Endothelial cell of umbilical vein (primary cell): ENCODE results near the gene LRP5. TPM values are rescaled to one million over a fixed set of nuclear protein-coding genes. Genes with fewer than 3 reads are reported as not detected.

Experiments used
- BruUV-seq: library from RNA; stranded (reverse); fragments of 400-500 nt; replicated peaks from 2 replicates; lab custom pipeline; 2021; lab: Mats Ljungman, UMichigan
- CTCF ChIA-PET: fragments of 300-600, 350-600 bp; sonication (Branson Sonifier 250); formaldehyde crosslinking; loops from one replicate; lab custom pipeline; 2021; ENCODE audit warnings: antibody characterized with exemption, inconsistent platforms; lab: Charles Lee
- POLR2A ChIA-PET: fragments of 300-600, 350-600 bp; sonication (Branson Sonifier 250); formaldehyde crosslinking; loops from one replicate; lab custom pipeline; 2021; ENCODE audit warnings: antibody characterized with exemption, inconsistent platforms; lab: Charles Lee
- DNase-seq: peaks from one replicate; pipeline ENCODE4 v3.0.0-alpha.2; 2011; ENCODE audit warnings: low read depth, low spot score
- FAIRE-seq: peaks from 2 replicates; lab custom pipeline; 2011; peaks lifted over from hg19 to GRCh38; lab: Jason Lieb, UNC
- H2AFZ ChIP-seq: 2 replicates; pipeline ENCODE4 v1.6.0; 2012; ENCODE audit warnings: low read depth, low read length, control low read depth, inconsistent platforms
- H3K27ac ChIP-seq: 2 replicates; pipeline ENCODE4 v1.5.1; 2011; ENCODE audit warnings: low read depth, mild to moderate bottlenecking, control low read depth, low read length, moderate library complexity; ENCODE audit not compliant: insufficient read depth
- H3K27me3 ChIP-seq, 2 experiments: 2 replicates each; pipeline versions ENCODE4 v1.6.0 to v1.6.1; 2011; ENCODE audit warnings: low read length in 2 of 2, mixed read lengths in 1 of 2; ENCODE audit not compliant: control insufficient read depth in 2 of 2, insufficient read depth in 2 of 2
- H3K36me3 ChIP-seq, 2 experiments: 2 replicates in 1 of 2; 3 replicates in 1 of 2; pipeline ENCODE4 v1.5.1; 2011; ENCODE audit warnings: low read length in 2 of 2, mild to moderate bottlenecking in 1 of 2, moderate library complexity in 1 of 2; ENCODE audit not compliant: control insufficient read depth in 2 of 2, insufficient read depth in 2 of 2; ENCODE audit errors: extremely low read depth in 1 of 2
- H3K4me1 ChIP-seq: 3 replicates; pipeline ENCODE4 v1.5.1; 2011; ENCODE audit warnings: mild to moderate bottlenecking, low read length; ENCODE audit not compliant: control insufficient read depth, insufficient read depth; ENCODE audit errors: extremely low read depth
- H3K4me2 ChIP-seq: 2 replicates; pipeline ENCODE4 v1.6.1; 2011; ENCODE audit warnings: low read length, control low read depth, mixed read lengths; ENCODE audit not compliant: insufficient read depth
- H3K4me3 ChIP-seq, 3 experiments: fragments of 200-600 bp in 1 of 3; sonication (generic), shearing (Covaris generic) in 1 of 3; replicated peaks in 1 of 3; 2 replicates each; pipeline ENCODE4 v1.5.1; 2011 to 2016; ENCODE audit warnings: control low read depth in 3 of 3, low read length in 3 of 3, mild to moderate bottlenecking in 2 of 3, inconsistent platforms in 1 of 3, low read depth in 1 of 3, moderate library complexity in 1 of 3; ENCODE audit not compliant: insufficient read depth in 1 of 3
- H3K79me2 ChIP-seq: 2 replicates; pipeline ENCODE4 v1.6.0; 2012; ENCODE audit warnings: low read length, inconsistent platforms; ENCODE audit not compliant: control insufficient read depth, insufficient read depth
- H3K9ac ChIP-seq: replicated peaks from 2 replicates; pipeline ENCODE3; 2011; ENCODE audit warnings: low read length, control low read depth; ENCODE audit not compliant: insufficient read depth; ENCODE audit errors: extremely low read depth
- H3K9me1 ChIP-seq: replicated peaks from 3 replicates; pipeline ENCODE4 v1.6.0; 2011; ENCODE audit warnings: mild to moderate bottlenecking, low read length; ENCODE audit not compliant: control insufficient read depth, insufficient read depth; ENCODE audit errors: extremely low read depth
- H3K9me3 ChIP-seq: replicated peaks from 2 replicates; pipeline ENCODE4 v1.5.1; 2012; ENCODE audit warnings: low read length, inconsistent platforms; ENCODE audit not compliant: control insufficient read depth, insufficient read depth
- H4K20me1 ChIP-seq: replicated peaks from 2 replicates; pipeline ENCODE3; 2011; ENCODE audit warnings: mild to moderate bottlenecking, low read length; ENCODE audit not compliant: control insufficient read depth, insufficient read depth; ENCODE audit errors: extremely low read depth
- FOS ChIP-seq: IDR thresholded peaks from 2 replicates; pipeline ENCODE4 v1.6.1; 2011; ENCODE audit warnings: mild to moderate bottlenecking, low read length, moderate library complexity, borderline replicate concordance; ENCODE audit not compliant: insufficient read depth
- POLR2AphosphoS5 ChIP-seq: IDR thresholded peaks from 2 replicates; pipeline ENCODE4 v1.6.1; 2012; ENCODE audit warnings: low read depth, mild to moderate bottlenecking, control low read depth, low read length, moderate library complexity; ENCODE audit not compliant: insufficient read depth
- dilution Hi-C: fragments of 300-500 bp; cut with MboI; formaldehyde crosslinking; loops from one replicate; pipeline ENCODE4 v1.15.0; 2019; ENCODE audit warnings: low sequenced_read_pairs; ENCODE audit not compliant: extremely low pct_ligation_motif_present
- intact Hi-C: fragments of 100-400 bp; cut with micrococcal nuclease; formaldehyde crosslinking; loops from one replicate; pipeline ENCODE4 v1.10.0; 2022
- polyA plus RNA-seq, 4 experiments: library from polyadenylated mRNA; depleted of rRNA in 3 of 4; stranded (reverse) in 3 of 4; unstranded in 1 of 4; fragments of >200 nt; gene quantifications; 2 replicates each; pipeline versions ENCODE4 v1.2.1 to v1.2.3, GENCODE V29; 2011 to 2012; ENCODE audit warnings: missing spikeins in 1 of 4
- total RNA-seq: library from RNA; stranded (reverse); gene quantifications from 2 replicates; pipeline ENCODE4 v1.2.3, GENCODE V29; 2021
- TF ChIP-seq, protein P1 (sequence below): IDR thresholded peaks from 2 replicates; pipeline ENCODE4 v1.6.1; 2011; ENCODE audit not compliant: insufficient read depth, insufficient read length
- TF ChIP-seq, protein P2 (sequence below), 2 donors: IDR thresholded peaks; 1 replicate in 1 of 2; 2 replicates in 1 of 2; pipeline ENCODE4 v1.5.1; 2011; ENCODE audit warnings: low read length in 2 of 2, mild to moderate bottlenecking in 2 of 2, moderate library complexity in 2 of 2, control low read depth in 1 of 2, inconsistent platforms in 1 of 2, low read depth in 1 of 2; ENCODE audit not compliant: insufficient read depth in 1 of 2; ENCODE audit errors: extremely low read depth in 1 of 2

The LRP5 gene
- total and polyA plus RNA-seq, 2 donors (not counting 3 experiments of a cell fraction or from before 2014, with no cell fraction given): 35.1 to 51.8 TPM

DNA sequence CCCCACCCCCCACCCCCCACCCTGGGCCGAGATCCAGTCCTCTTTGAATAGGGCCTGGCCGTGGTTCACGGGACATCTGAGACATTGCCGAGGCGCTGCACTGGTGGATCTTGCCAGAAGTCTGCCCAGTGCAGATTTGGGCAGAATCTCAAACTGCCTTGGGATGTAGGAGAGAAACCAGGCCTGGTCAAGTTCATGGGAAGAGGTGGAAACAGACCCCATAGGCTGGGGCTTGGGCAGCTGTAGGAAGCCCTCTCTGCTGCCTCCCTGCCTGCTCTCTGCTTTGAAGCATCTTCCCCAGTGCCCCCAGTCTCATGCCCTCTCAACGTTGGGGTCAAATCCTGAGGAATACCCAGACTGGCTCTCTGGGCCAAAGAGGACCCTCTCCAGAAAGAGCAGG is 132.2 kb downstream of the LRP5 start:
- Histone ChIP-seq H3K9me1 (no peaks in the 10 kb centered on the region), H3K9ac (no peak overlapping the region), H3K4me2 (no peak overlapping the region), H3K36me3 (peaks cover 0 to 18% of the 10 kb centered on the region in 2 experiments), H3K4me3 (no peak overlapping the region), H3K27me3 (no peaks in the 10 kb centered on the region), H3K27ac (no peak overlapping the region), H2AFZ (no peak overlapping the region), H3K79me2 (no peaks in the 10 kb centered on the region), H3K9me3 (no peaks in the 10 kb centered on the region), H3K4me1 (no peaks in the 10 kb centered on the region), H4K20me1 (no peaks in the 10 kb centered on the region)
- ChIA-PET POLR2A (no interaction called here), CTCF (interaction anchor here (1.0 to 1.4 kb wide), 2 partner anchors 172 to 187 kb away, joined by 3 to 5 read pairs; partner anchors contain the start of gene C11orf24)
- dilution Hi-C loops (no loop called here), intact Hi-C loops (no loop called here)
- no TSS peak for BruUV-seq
- no peak for DNase-seq
- FAIRE-seq: no peak
- no peak for TF ChIP-seq FOS
- TF ChIP-seq, protein P1, sequence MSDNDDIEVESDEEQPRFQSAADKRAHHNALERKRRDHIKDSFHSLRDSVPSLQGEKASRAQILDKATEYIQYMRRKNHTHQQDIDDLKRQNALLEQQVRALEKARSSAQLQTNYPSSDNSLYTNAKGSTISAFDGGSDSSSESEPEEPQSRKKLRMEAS: no peak
- TF ChIP-seq, protein P2, sequence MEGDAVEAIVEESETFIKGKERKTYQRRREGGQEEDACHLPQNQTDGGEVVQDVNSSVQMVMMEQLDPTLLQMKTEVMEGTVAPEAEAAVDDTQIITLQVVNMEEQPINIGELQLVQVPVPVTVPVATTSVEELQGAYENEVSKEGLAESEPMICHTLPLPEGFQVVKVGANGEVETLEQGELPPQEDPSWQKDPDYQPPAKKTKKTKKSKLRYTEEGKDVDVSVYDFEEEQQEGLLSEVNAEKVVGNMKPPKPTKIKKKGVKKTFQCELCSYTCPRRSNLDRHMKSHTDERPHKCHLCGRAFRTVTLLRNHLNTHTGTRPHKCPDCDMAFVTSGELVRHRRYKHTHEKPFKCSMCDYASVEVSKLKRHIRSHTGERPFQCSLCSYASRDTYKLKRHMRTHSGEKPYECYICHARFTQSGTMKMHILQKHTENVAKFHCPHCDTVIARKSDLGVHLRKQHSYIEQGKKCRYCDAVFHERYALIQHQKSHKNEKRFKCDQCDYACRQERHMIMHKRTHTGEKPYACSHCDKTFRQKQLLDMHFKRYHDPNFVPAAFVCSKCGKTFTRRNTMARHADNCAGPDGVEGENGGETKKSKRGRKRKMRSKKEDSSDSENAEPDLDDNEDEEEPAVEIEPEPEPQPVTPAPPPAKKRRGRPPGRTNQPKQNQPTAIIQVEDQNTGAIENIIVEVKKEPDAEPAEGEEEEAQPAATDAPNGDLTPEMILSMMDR (IDR thresholded peaks at IDR 0.05; ENCODE audit: extremely low read depth in 1 of 2, insufficient read depth in 1 of 2, low read depth in 1 of 2, low read length in 2 of 2): no peak

- intact Hi-C loops (loop anchor here (5.0 kb wide), 2 partner anchors 133 to 238 kb away; partner anchors contain the start of gene LRP5), dilution Hi-C loops (no loop called here)
- Histone ChIP-seq H2AFZ (no peak overlapping the region), H3K27ac (no peak overlapping the region), H3K4me1 (no peaks in the 10 kb centered on the region), H3K36me3 (peaks cover 0 to 14% of the 10 kb centered on the region in 2 experiments), H3K9ac (no peak overlapping the region), H3K9me3 (no peaks in the 10 kb centered on the region), H3K9me1 (no peaks in the 10 kb centered on the region), H4K20me1 (no peaks in the 10 kb centered on the region), H3K79me2 (no peaks in the 10 kb centered on the region), H3K27me3 (no peaks in the 10 kb centered on the region), H3K4me3 (no peak overlapping the region), H3K4me2 (no peak overlapping the region)
- ChIA-PET POLR2A (no interaction called here), CTCF (interaction anchor here (1.0 kb wide), 1 partner anchor 174 kb away, joined by 3 read pairs; the partner anchor contains the start of gene C11orf24)
- BruUV-seq: no TSS peak
- no peak for FAIRE-seq
- DNase-seq: no peak
- no peak for TF ChIP-seq POLR2AphosphoS5
- TF ChIP-seq, protein P1: no peak
These were observed 133.2 kb downstream of the LRP5 start for GRCh38 chr11:68445531-68446035.
